HCT116 (cell line): ENCODE results near the gene CGRRF1. TPM values are rescaled to one million over a fixed set of nuclear protein-coding genes. Genes with fewer than 3 reads are reported as not detected.

ENCODE experiments used
- ATAC-seq: fragments of 200-7000 bp; cut with Tn5 transposase; 2 replicates; pipeline ENCODE4 v1.9.1; 2020; ENCODE audit warnings: mild to moderate bottlenecking, moderate library complexity
- BruUV-seq: library from RNA; stranded (reverse); fragments of 400-500 nt; replicated peaks from 2 replicates; lab custom pipeline; 2021; lab: Mats Ljungman, UMichigan
- CTCF ChIA-PET: fragments of 300-600 bp; sonication (Branson Sonifier 250); formaldehyde crosslinking; loops from one replicate; lab custom pipeline; 2021; ENCODE audit warnings: antibody characterized with exemption; lab: Charles Lee
- POLR2A ChIA-PET: fragments of 300-600, 350-600 bp; sonication (Branson Sonifier 250); formaldehyde crosslinking; loops from one replicate; lab custom pipeline; 2021; ENCODE audit warnings: antibody characterized with exemption; lab: Charles Lee
- RAD21 ChIA-PET, 2 experiments: fragments of 300-600 bp; sonication (Branson Sonifier 250); formaldehyde crosslinking; loops; one replicate each; lab custom pipeline; 2023; ENCODE audit warnings: low total read pairs in 2 of 2; ENCODE audit not compliant: uncharacterized antibody in 2 of 2, unreplicated experiment in 2 of 2, low non-redundant PET in 1 of 2; lab: Charles Lee
- DNase-seq: peaks from one replicate; pipeline ENCODE4 v3.0.0-alpha.2; 2010; ENCODE audit warnings: low read depth, low spot score
- H2AFZ ChIP-seq: fragments of 200-600 bp; shearing (Covaris generic), sonication (generic); 2 replicates; pipeline ENCODE4 v1.6.1; 2017; ENCODE audit warnings: low read depth, mixed run types, mixed read lengths, antibody characterized with exemption, low read length; ENCODE audit not compliant: poor library complexity, severe bottlenecking
- H3K27ac ChIP-seq: 2 replicates; pipeline ENCODE4 v1.5.1; 2012; ENCODE audit warnings: low read depth, low read length
- H3K27me3 ChIP-seq: fragments of 200-600 bp; sonication (generic); 2 replicates; pipeline ENCODE4 v1.6.1; 2016; ENCODE audit warnings: mixed run types, low read length, mixed read lengths; ENCODE audit not compliant: insufficient read depth
- H3K36me3 ChIP-seq, 2 experiments: fragments of 200-500 bp in 1 of 2; fragments of 200-600 bp in 1 of 2; sonication (Bioruptor generic) in 1 of 2; sonication (generic) in 1 of 2; 2 replicates each; pipeline versions ENCODE4 v1.5.1 to v1.6.1; 2014 to 2016; ENCODE audit warnings: low read length in 2 of 2, inconsistent platforms in 1 of 2, mixed read lengths in 1 of 2, mixed run types in 1 of 2; ENCODE audit not compliant: insufficient read depth in 2 of 2, control insufficient read depth in 1 of 2
- H3K4me1 ChIP-seq, 2 experiments: fragments of 200-600 bp in 1 of 2; sonication (generic) in 1 of 2; 2 replicates each; pipeline versions ENCODE4 v1.5.1 to v1.6.1; 2012 to 2017; ENCODE audit warnings: low read length in 2 of 2, inconsistent platforms in 1 of 2, mild to moderate bottlenecking in 1 of 2, mixed read lengths in 1 of 2, mixed run types in 1 of 2, moderate library complexity in 1 of 2; ENCODE audit not compliant: insufficient read depth in 2 of 2, control insufficient read depth in 1 of 2
- H3K4me2 ChIP-seq: fragments of 200-600 bp; sonication (generic); 2 replicates; pipeline ENCODE4 v1.6.1; 2017; ENCODE audit warnings: mixed run types, low read length, mixed read lengths
- H3K4me3 ChIP-seq, 2 experiments: fragments of 200-600 bp in 1 of 2; sonication (generic) in 1 of 2; replicated peaks in 1 of 2; 2 replicates each; pipeline ENCODE4 v1.5.1; 2011 to 2016; ENCODE audit warnings: low read length in 2 of 2, control low read depth in 1 of 2, low read depth in 1 of 2, mild to moderate bottlenecking in 1 of 2, mixed read lengths in 1 of 2, mixed run types in 1 of 2
- H3K79me2 ChIP-seq: fragments of 200-600 bp; sonication (generic); 2 replicates; pipeline ENCODE4 v1.6.1; 2017; ENCODE audit warnings: mild to moderate bottlenecking, mixed run types, low read length, moderate library complexity, mixed read lengths; ENCODE audit not compliant: insufficient read depth
- H3K9ac ChIP-seq: fragments of 200-600 bp; sonication (generic); 2 replicates; pipeline ENCODE4 v1.6.1; 2016; ENCODE audit warnings: low read length, mixed read lengths
- H3K9me2 ChIP-seq: fragments of 200-600 bp; sonication (generic), shearing (Covaris generic); 2 replicates; pipeline ENCODE4 v1.6.1; 2017; ENCODE audit warnings: mixed run types, mild to moderate bottlenecking, moderate library complexity; ENCODE audit not compliant: insufficient read depth
- H3K9me3 ChIP-seq, 2 experiments: fragments of 200-500 bp in 1 of 2; fragments of 200-600 bp in 1 of 2; sonication (Bioruptor generic) in 1 of 2; sonication (generic) in 1 of 2; 2 replicates each; pipeline ENCODE4 v1.6.1; 2014 to 2017; ENCODE audit warnings: low read length in 2 of 2, mixed read lengths in 2 of 2, inconsistent platforms in 1 of 2, low read depth in 1 of 2, mild to moderate bottlenecking in 1 of 2, mixed run types in 1 of 2, moderate library complexity in 1 of 2; ENCODE audit not compliant: control insufficient read depth in 1 of 2, insufficient read depth in 1 of 2
- H4K20me1 ChIP-seq: fragments of 200-600 bp; sonication (generic), shearing (Covaris generic); 2 replicates; pipeline ENCODE4 v1.6.1; 2017; ENCODE audit warnings: mixed run types, mild to moderate bottlenecking, moderate library complexity; ENCODE audit not compliant: insufficient read depth
- CBX3 ChIP-seq: IDR thresholded peaks from 2 replicates; pipeline ENCODE4 v1.6.1; 2012; ENCODE audit warnings: low read depth
- EGR1 ChIP-seq: IDR thresholded peaks from 2 replicates; pipeline ENCODE4 v1.6.1; 2012; ENCODE audit warnings: low read depth
- ELF1 ChIP-seq: IDR thresholded peaks from 2 replicates; pipeline ENCODE4 v1.6.1; 2012; ENCODE audit warnings: low read depth, borderline replicate concordance
- EZH2 ChIP-seq: fragments of 200-600 bp; sonication (generic); IDR thresholded peaks from 2 replicates; pipeline ENCODE4 v1.6.1; 2017; ENCODE audit warnings: antibody characterized with exemption, mixed run types
- POLR2AphosphoS5 ChIP-seq: IDR thresholded peaks from 2 replicates; pipeline ENCODE4 v1.6.1; 2011; ENCODE audit warnings: mild to moderate bottlenecking, low read depth, low read length, moderate library complexity
- RAD21 ChIP-seq: IDR thresholded peaks from 2 replicates; pipeline ENCODE4 v1.6.1; 2012; ENCODE audit warnings: low read depth, mild to moderate bottlenecking
- SIN3A ChIP-seq: IDR thresholded peaks from 2 replicates; pipeline ENCODE4 v1.6.1; 2012; ENCODE audit warnings: low read depth
- SP1 ChIP-seq: IDR thresholded peaks from 2 replicates; pipeline ENCODE4 v1.6.1; 2012; ENCODE audit warnings: low read depth
- TCF7L2 ChIP-seq: IDR thresholded peaks from 2 replicates; pipeline ENCODE4 v1.7.0; 2011; ENCODE audit warnings: borderline replicate concordance, inconsistent platforms; ENCODE audit not compliant: insufficient read depth, insufficient read length; ENCODE audit errors: extremely low read depth
- YY1 ChIP-seq: IDR thresholded peaks from 2 replicates; pipeline ENCODE4 v1.6.1; 2011; ENCODE audit warnings: low read length, low read depth, moderate library complexity, mild to moderate bottlenecking; ENCODE audit not compliant: insufficient replicate concordance; ENCODE audit errors: extremely low read depth
- ZFX ChIP-seq: fragments of 450-650 bp; IDR thresholded peaks from 2 replicates; pipeline ENCODE4 v1.6.1; 2017
- intact Hi-C: fragments of 100-400 bp; cut with micrococcal nuclease; formaldehyde crosslinking; loops from 2 replicates; pipeline ENCODE4 v1.10.0; 2022
- total RNA-seq: library from RNA; stranded (reverse); gene quantifications from one replicate; pipeline ENCODE4 v1.2.1, GENCODE V29; 2021; ENCODE audit not compliant: unreplicated experiment
- TF ChIP-seq, protein P1 (sequence below), 3 experiments: fragments of 200-600 bp in 1 of 3; sonication (generic) in 1 of 3; IDR thresholded peaks in 2 of 3; conservative IDR thresholded peaks in 1 of 3; 2 replicates each; pipeline ENCODE4 v1.5.1; 2012 to 2017; ENCODE audit warnings: low read depth in 2 of 3, low read length in 2 of 3, antibody characterized with exemption in 1 of 3, borderline replicate concordance in 1 of 3, control low read depth in 1 of 3, mild to moderate bottlenecking in 1 of 3, mixed read lengths in 1 of 3, mixed run types in 1 of 3, moderate library complexity in 1 of 3; ENCODE audit not compliant: insufficient read depth in 1 of 3
- TF ChIP-seq, protein P2 (sequence below): IDR thresholded peaks from 2 replicates; pipeline ENCODE4 v1.6.1; 2012

Gene CGRRF1
- total RNA-seq, 1 experiment from 2014 or later: 15.9 TPM

DNA sequence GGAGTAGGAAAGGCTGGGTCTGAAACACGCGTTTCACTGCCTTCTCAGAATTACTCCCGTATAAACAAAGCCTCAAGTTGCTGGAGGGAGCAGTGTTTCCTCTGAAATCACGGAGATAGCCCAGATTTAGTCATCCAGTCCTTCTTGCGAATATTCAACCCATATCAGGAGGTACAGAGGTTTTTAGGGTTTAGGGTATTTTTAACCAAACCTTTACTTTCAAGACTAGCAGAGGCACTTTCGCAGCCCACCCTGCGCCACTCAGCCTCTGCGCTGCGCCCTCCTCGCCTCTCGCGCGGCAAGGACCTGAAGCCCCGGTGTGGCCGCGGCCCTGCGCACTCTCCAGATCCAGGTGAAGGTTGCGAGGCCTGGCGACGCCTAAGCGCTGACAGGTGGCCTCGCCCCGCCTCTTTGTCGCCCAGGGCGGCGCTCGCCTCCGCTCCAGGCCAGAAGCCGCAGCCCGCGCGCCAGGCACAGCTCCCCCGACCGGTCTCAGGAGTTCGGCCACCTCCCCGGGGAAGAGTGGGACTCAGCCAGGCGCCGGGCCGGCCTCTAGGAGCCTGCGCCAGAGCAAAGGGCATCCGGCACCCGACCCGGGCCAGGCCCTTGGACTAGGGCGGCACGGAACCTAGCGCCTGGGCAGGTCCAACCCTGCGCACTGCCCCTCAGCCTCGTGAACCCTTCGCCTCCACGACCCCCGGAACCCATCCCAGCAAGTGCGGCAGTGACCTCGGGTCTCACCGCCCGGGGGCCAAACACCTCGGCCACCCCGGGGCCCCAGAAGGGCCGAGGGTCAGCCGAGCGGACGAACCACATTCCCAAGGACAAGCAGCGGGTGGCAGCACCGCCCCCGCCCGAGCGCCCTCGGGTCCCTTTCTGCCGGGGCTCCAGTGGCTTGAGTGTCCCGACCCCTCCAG is 55.4 kb downstream of the CGRRF1 start:
- ATAC-seq (peak; percentile 77), DNase-seq (peak; percentile 79)
- Histone ChIP-seq H3K27me3 (no peaks in the 10 kb centered on the region), H3K9me2 (no peaks in the 10 kb centered on the region), H4K20me1 (no peaks in the 10 kb centered on the region), H3K9ac (peak overlapping the region; percentile 76), H3K4me1 (peaks cover 10 to 40% of the 10 kb centered on the region in 2 experiments), H3K4me2 (peak overlapping the region; percentile 96), H3K79me2 (peaks cover 11% of the 10 kb centered on the region; the same call in 1 of the 2 replicates), H3K27ac (peak overlapping the region; percentile 74), H3K4me3 (peak overlapping the region; percentile 61 to 73), H2AFZ (peak overlapping the region; percentile 79), H3K9me3 (no peaks in the 10 kb centered on the region), H3K36me3 (no peaks in the 10 kb centered on the region; a peak in 1 of 4 replicates)
- intact Hi-C loops: loop anchor here (1.0 to 5.0 kb wide), 5 partner anchors 87 to 328 kb away; no protein-coding TSS in a partner anchor
- ChIA-PET CTCF (interaction anchor here (0.5 to 5.4 kb wide), 16 partner anchors 9 to 334 kb away, joined by 3 to 131 read pairs (median 4); partner anchors contain the start of genes CGRRF1 and GMFB), POLR2A (interaction anchor here (0.9 to 3.8 kb wide), 5 partner anchors 18 to 241 kb away, joined by 5 to 24 read pairs (median 5); partner anchors contain the start of gene CGRRF1), RAD21 (interaction anchor here (0.8 to 3.0 kb wide), 7 partner anchors 126 to 241 kb away, joined by 3 to 16 read pairs (median 5); no protein-coding TSS in a partner anchor)
- TF ChIP-seq SIN3A (peak; percentile 66; the same call in 1 of the 2 replicates), ELF1 (no peak), SP1 (no peak), YY1 (peak; percentile 57), CBX3 (peak; percentile 44; the same call in 1 of the 2 replicates), POLR2AphosphoS5 (peak; percentile 79), EZH2 (no peak), EGR1 (peak; percentile 80), TCF7L2 (peak; percentile 41), ZFX (peak; percentile 81), RAD21 (peak; percentile 12; the same call in 1 of the 2 replicates)
- TF ChIP-seq, protein P1, sequence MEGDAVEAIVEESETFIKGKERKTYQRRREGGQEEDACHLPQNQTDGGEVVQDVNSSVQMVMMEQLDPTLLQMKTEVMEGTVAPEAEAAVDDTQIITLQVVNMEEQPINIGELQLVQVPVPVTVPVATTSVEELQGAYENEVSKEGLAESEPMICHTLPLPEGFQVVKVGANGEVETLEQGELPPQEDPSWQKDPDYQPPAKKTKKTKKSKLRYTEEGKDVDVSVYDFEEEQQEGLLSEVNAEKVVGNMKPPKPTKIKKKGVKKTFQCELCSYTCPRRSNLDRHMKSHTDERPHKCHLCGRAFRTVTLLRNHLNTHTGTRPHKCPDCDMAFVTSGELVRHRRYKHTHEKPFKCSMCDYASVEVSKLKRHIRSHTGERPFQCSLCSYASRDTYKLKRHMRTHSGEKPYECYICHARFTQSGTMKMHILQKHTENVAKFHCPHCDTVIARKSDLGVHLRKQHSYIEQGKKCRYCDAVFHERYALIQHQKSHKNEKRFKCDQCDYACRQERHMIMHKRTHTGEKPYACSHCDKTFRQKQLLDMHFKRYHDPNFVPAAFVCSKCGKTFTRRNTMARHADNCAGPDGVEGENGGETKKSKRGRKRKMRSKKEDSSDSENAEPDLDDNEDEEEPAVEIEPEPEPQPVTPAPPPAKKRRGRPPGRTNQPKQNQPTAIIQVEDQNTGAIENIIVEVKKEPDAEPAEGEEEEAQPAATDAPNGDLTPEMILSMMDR (IDR thresholded peaks at IDR 0.05 in 2 of 3, conservative IDR thresholded peaks at IDR 0.05 in 1 of 3; ENCODE audit: borderline replicate concordance in 1 of 3, insufficient read depth in 1 of 3, low read depth in 2 of 3, low read length in 2 of 3): peak in 2 of 3 experiments; percentile 6 to 10; a peak in 2 of 6 replicates
- TF ChIP-seq, protein P2, sequence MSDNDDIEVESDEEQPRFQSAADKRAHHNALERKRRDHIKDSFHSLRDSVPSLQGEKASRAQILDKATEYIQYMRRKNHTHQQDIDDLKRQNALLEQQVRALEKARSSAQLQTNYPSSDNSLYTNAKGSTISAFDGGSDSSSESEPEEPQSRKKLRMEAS: peak; percentile 89
- BruUV-seq: no TSS peak
